GM19463 (cell line): ENCODE data around the gene UBE2E2.
A peak's percentile ranks its signal among the peaks of the same experiment; 100 is the strongest.

Experiments
- ATAC-seq: cut with Tn5 transposase; IDR thresholded peaks from one replicate; pipeline ENCODE4 v1.9.1; 2021; ENCODE audit warnings: mild to moderate bottlenecking, moderate library complexity; ENCODE audit not compliant: unreplicated experiment

UBE2E2 gene

GRCh38 chr3:23239211-23240068, 36.3 kb downstream of the UBE2E2 start:
- ATAC-seq = no peak

- ATAC-seq = no peak
Measured at GRCh38 chr3:23240171-23240785, 37.2 kb downstream of the UBE2E2 start.

GRCh38 chr3:23241256-23241655, 38.1 kb downstream of the UBE2E2 start:
- ATAC-seq = no peak

GRCh38 chr3:23242106-23242505, 39.0 kb downstream of the UBE2E2 start:
- no peak for ATAC-seq

GRCh38 chr3:23244324-23245041, 41.4 kb downstream of the UBE2E2 start:
- ATAC-seq = no peak

GRCh38 chr3:23246651-23247050, 43.5 kb downstream of the UBE2E2 start:
- ATAC-seq = no peak

- ATAC-seq = no peak
Measured at GRCh38 chr3:23248594-23249131, 45.5 kb downstream of the UBE2E2 start.

GRCh38 chr3:23249961-23250360, 46.8 kb downstream of the UBE2E2 start:
- ATAC-seq = no peak

GRCh38 chr3:23252122-23252521, 49.0 kb downstream of the UBE2E2 start:
- no peak for ATAC-seq

- peak; percentile 64 for ATAC-seq
Measured at GRCh38 chr3:23253214-23253613, 50.1 kb downstream of the UBE2E2 start.

- peak; percentile 38 for ATAC-seq
Measured at GRCh38 chr3:23254282-23254681, 51.2 kb downstream of the UBE2E2 start.

- no peak for ATAC-seq
Measured at GRCh38 chr3:23254835-23255234, 51.7 kb downstream of the UBE2E2 start.

- no peak for ATAC-seq
Measured at GRCh38 chr3:23256741-23257435, 53.8 kb downstream of the UBE2E2 start.

GRCh38 chr3:23258110-23258509, 55.0 kb downstream of the UBE2E2 start:
- ATAC-seq = no peak

GRCh38 chr3:23259515-23259914, 56.4 kb downstream of the UBE2E2 start:
- ATAC-seq = no peak

GRCh38 chr3:23262766-23263165, 59.6 kb downstream of the UBE2E2 start:
- ATAC-seq = no peak

- ATAC-seq = no peak
Measured at GRCh38 chr3:23263796-23264195, 60.7 kb downstream of the UBE2E2 start.

GRCh38 chr3:23264413-23264812, 61.3 kb downstream of the UBE2E2 start:
- ATAC-seq = no peak

- ATAC-seq = peak; percentile 56
Measured at GRCh38 chr3:23270423-23270822, 67.3 kb downstream of the UBE2E2 start.

- ATAC-seq = no peak
Measured at GRCh38 chr3:23271876-23272741, 69.0 kb downstream of the UBE2E2 start.
